T-helper 9 cell (primary cell): Measurements from ENCODE around the gene ZNG1B.
"Not testable (repeated sequence)": the region's sequence is repeated elsewhere in the genome, so short reads cannot be mapped to it uniquely, and the experiment has no call there.

Experiments
- DNase-seq: peaks from one replicate; pipeline ENCODE4 v3.0.0-alpha.2; 2020
- total RNA-seq, 2 donors: gene quantifications; one replicate each; lab custom pipeline; 2026; lab: John Stamatoyannopoulos, UW

ZNG1B gene
- total RNA-seq, result 12.8 to 21.9 reads per million in 2 donors

DNA sequence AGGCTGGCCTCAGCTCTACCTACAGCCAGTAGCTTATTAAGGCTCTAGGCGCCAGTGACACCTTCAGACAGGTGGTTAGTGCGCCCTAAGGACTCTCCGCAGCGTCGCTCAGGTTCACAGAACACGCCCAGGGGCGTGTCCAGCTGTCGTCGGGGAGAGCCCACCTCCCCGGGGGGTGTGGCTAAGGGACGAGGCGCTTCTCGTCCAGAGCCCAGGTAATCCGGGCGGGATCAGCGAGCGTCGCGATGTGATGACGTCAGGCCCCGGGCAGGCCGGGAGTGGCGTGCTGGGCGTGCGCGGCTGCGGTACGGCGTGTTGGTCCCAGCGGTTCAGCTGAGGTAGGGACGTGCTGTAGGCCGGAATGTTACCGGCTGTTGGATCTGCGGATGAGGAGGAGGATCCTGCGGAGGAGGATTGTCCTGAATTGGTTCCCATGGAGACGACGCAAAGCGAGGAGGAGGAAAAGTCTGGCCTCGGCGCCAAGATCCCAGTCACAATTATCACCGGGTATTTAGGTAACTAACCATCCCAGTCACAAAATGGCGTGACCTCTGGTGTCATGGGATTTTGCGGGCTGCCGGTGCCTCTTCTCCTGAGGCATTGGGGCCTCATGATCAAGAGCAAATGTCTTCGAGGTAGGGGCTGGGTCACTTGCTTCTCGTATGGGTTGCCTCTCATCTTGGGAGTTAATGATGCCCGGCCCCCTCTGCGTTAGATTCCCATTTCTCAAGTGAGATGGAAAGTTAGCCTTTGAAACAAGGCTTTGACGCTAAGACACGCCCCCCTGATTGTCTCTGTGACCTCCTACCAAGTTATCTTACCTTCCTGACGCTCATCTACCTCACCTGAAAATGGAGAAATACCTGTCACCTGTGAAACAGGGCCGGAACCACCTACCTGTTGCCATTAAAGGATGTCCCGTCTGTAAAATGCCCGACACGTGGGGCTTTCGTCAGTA lies at the start of gene ZNG1B:
TSS of gene ZNG1B (plus strand) at position 184 of the 958 bp plus-strand sequence. CDS start at position 362, 178 bp downstream.
- peak; percentile 65 for DNase-seq

GRCh38 chr2:113390124-113390849 lies 47.2 kb upstream of the ZNG1B start:
- peak; percentile 39 for DNase-seq

DNA sequence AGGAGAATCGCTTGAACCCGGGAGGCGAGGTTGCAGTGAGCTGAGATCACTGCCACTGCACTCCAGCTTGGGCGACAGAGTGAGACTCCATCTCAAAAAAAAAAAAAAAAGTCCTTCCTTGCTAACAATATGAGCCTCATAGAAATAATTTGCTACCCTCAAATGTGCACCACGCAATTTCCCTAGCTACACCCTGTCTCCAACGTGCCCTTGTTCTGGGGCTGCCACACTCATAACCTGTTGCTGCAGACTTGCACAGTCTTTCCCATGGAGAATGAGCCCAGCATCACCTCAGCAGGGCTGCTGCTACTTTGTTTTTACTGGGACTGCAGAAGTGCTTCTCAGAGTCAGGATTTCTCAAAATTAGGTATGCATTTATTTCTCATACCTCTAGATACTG lies 46.4 kb upstream of the ZNG1B start:
- no peak for DNase-seq

- DNase-seq, result no peak
Observed at GRCh38 chr2:113406114-113406513, 31.4 kb upstream of the ZNG1B start.

GRCh38 chr2:113407446-113408099 lies 29.9 kb upstream of the ZNG1B start:
- DNase-seq, result no peak

DNA sequence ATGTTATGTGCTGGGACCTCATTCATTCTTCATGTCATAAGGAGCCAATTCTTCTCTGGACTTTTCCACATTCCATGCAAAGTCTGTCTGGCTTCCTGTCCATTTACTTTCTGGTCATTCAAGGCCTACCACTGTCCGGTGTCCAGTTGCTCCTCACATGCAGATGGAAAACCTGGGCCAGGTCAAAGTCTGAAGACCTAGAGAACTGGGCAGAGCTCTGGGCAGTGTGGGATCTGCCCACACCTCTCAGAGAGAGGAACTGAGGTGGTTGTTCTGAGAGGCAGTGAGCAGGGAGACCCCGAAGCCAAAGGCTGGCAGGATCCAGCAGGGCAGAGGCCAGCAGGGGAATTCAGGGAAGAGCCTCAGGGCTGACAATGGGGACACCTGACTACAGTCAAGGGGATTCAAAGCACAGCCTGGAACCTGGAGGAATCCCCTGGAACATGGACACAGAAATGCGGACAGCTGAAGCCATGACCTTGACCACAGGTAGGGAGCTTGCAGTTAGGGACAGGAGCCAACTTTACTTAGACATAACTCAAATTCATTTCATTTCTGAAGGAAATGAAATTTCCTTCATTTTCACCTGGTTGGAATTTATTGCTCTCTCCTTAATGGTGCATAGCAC lies 25.7 kb upstream of the ZNG1B start:
- not testable (repeated sequence) for DNase-seq

GRCh38 chr2:113412774-113413173 lies 24.7 kb upstream of the ZNG1B start:
- DNase-seq, result not testable (repeated sequence)

DNA sequence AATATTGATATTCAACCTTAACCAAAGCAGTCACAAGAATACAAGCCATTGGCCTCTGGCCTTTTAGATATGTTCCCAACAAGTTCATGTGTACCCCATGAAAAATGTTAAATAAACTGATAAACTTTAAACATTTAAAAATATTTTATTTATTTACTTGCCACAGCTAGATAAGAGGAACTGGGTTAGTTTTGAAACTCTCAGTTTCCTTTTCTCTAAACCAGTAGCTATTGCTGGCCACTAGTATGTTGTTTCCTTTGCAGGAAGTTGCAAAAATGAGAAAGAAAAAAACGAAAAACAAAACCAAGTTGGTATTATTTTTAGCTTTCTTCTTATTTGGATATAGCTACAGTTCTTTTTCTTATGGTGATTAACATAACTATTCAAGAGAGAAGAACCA lies 5.7 kb upstream of the ZNG1B start:
- not testable (repeated sequence) for DNase-seq

DNA sequence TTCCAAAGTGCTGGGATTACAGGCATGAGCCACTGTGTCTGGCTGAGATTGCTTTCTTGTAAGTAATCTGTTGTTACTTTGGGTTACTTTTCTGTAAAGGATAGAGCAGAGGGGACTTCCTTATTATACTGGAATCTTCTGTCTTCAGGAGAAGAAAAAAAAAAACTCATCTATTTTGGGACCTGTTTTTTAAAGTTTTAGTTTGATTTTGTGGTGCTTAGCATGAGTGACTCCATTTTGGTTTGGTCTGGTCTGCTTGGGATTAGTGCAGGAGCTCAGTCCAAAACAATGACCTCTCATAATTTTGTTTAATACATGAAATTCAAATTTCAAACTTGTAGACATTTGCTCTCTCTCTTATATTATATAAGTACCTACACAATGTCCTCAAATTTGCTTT lies 4.0 kb upstream of the ZNG1B start:
- DNase-seq, result not testable (repeated sequence)

- DNase-seq, result not testable (repeated sequence)
Observed at GRCh38 chr2:113465770-113466169, 28.3 kb downstream of the ZNG1B start.

GRCh38 chr2:113476688-113477368 lies 39.3 kb downstream of the ZNG1B start:
- DNase-seq, result not testable (repeated sequence)

DNA sequence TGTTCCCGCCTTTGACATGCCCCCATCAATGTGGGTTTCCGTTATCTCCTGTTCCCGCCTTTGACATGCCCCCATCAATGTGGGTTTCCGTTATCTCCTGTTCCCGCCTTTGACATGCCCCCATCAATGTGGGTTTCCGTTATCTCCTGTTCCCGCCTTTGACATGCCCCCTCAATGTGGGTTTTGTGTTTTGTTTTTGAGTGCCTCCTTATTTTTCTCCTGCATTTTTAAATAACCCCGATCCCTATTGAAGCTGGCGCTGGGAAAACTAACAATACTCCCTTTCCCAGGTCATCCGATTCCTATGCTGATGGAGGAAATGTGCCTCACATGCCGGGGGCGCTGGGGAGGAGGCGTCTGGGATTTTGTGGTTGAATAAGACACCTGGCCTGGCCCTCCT lies 59.0 kb downstream of the ZNG1B start:
- not testable (repeated sequence) for DNase-seq

DNA sequence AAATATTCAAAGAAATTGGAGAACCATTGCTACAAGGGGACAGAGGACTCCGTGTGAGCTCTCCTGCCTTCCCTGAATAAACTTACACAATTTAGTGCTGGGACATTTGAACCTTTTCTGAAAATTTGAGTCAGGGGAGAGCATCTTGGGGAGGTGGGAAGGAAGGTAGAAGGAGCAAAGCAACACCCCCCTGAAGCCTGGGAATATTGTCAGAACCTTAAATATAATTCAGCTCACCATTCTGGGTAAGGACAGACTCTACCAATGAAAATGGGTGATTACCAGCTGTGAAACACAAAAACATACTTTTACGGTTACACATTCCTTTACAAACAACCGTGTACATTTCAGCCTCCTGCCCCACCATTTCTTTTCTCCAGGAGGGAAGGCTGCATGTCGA lies 60.9 kb downstream of the ZNG1B start, which contains the start of gene FOXD4L1:
TSS of gene FOXD4L1 (plus strand) at position 301 of the 400 bp plus-strand sequence. CDS start 592 bp downstream, outside the sequence.
- not testable (repeated sequence) for DNase-seq

- DNase-seq, result not testable (repeated sequence)
Observed at GRCh38 chr2:113499019-113499885, 61.8 kb downstream of the ZNG1B start.

GRCh38 chr2:113499886-113500722 lies 62.6 kb downstream of the ZNG1B start:
- not testable (repeated sequence) for DNase-seq

DNA sequence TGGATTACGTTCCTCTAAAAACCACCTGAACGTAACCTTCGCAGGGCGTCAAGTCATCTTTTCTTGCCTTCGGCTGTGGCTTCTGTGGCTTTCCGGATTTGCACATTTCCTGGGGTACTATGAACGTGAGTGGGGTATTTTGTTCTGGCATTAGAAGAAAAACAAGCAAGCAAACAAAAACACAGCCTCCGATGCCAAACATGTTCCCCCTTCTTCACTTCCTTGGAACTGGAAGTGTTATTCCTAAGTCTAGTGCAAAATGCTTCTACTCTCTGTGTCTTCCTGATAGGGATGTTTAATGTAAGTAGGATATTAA lies 63.2 kb downstream of the ZNG1B start:
- peak; percentile 40 for DNase-seq

- not testable (repeated sequence) for DNase-seq
Observed at GRCh38 chr2:113502216-113503093, 65.0 kb downstream of the ZNG1B start.
